Measurements from ENCODE around the gene KRCC1.

- TF ChIP-seq CTCF (conservative IDR thresholded peaks at IDR 0.05; ENCODE audit: low read length) (no peak), EZH2phosphoT487 (IDR thresholded peaks at IDR 0.05; ENCODE audit: borderline replicate concordance) (no peak)
Measured at GRCh38 chr2:88057437-88057844, 1.9 kb upstream of the KRCC1 start.
